GM13977 (cell line): ENCODE measurements around the gene CHMP2A.
A peak's percentile ranks its signal among the peaks of the same experiment; 100 is the strongest.
"Not testable (repeated sequence)": the region's sequence is repeated elsewhere in the genome, so short reads cannot be mapped to it uniquely, and the experiment has no call there.

Source experiments
- DNase-seq: peaks from one replicate; pipeline ENCODE4 v3.0.0; 2012; ENCODE audit warnings: low spot score
- CTCF ChIP-seq: IDR thresholded peaks from 2 replicates; pipeline ENCODE4 v1.5.1; 2012; ENCODE audit warnings: mild to moderate bottlenecking, control low read depth; ENCODE audit not compliant: insufficient read depth; ENCODE audit errors: extremely low read depth, missing control alignments
- in situ Hi-C: fragments of 300-500 bp; cut with MboI; formaldehyde crosslinking; loops from one replicate; pipeline ENCODE4 v1.12.0; 2022; ENCODE audit warnings: low sequenced_read_pairs, low pct_unique_long_range_greater_than_20kb, mixed read lengths, inconsistent platforms; ENCODE audit not compliant: unreplicated experiment

The CHMP2A gene

GRCh38 chr19:58513694-58514563 is 41.0 kb downstream of the CHMP2A start:
- TF ChIP-seq CTCF = peak; percentile 99
- peak; percentile 97 for DNase-seq
- in situ Hi-C loops = no loop called here

DNA sequence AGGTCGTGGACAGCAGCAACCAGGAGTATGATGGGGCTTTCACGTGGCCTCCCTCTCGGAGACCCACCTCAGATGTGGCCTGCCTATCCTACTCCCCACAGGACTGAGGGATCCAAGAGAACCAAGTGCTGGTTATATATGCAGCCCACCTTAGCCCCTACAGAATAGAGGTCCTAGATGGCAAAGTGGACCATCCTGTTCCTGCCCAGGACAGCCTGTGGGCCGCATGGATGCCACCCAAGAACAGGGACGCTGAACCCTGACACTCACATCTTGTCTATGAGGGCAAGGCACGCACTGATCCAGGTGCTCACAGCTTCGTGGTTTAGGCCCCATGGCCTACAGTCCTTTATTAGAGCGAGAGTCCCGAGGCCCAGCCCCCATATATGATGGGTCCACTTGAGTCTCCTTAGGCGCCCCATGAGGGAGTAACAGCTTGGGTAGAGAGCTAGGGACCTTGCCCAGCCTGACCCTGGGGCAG is 41.7 kb downstream of the CHMP2A start:
- in situ Hi-C loops = no loop called here
- TF ChIP-seq CTCF = no peak
- no peak for DNase-seq

DNA sequence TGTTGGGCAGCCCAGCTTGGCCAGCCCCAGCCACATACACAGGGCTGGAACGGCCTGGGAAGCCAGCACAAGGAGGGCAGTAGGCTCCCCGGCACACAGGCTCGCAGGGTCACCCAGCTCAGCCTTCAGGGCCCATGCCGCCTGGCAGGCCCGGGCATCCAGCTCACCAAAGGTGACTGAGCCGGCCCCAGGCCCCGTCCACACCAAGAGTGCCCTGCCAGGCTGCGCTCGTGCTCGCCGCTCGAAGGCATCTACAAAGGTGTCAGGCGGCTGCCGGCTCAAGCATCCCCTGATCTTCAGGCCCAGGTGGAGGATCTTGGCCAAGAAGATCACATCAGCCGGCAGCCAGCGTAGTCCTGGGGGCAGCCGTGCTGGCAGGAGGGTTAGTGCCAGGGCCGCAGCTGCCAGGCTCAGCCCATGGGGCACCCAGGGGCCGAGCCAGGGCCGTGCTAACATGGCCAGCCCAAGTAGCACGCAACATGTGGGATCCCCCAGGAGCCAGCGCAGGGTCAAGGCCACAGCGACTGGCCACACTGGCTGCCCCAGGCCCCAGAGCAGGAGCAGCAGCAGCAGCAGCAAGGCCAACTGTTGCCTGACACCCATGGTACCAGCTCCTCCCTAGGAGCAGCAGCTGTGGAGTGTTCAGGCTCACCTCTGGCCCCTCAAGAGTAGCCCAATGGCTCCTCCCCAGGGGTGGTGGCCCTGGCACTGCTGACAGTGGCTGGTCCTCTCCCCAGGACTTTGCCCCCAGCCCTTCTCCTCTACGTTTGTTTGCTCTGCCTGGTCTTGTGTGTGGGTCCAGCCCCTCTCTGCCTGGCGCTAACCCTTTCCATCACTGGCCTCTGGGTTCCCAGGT is 43.3 kb downstream of the CHMP2A start, which contains the start of gene SLC27A5:
TSS of gene SLC27A5 (minus strand) at position 640 of the 856 bp plus-strand sequence. CDS start at position 603, 37 bp downstream.
- no peak for DNase-seq
- in situ Hi-C loops = no loop called here
- no peak for TF ChIP-seq CTCF

DNA sequence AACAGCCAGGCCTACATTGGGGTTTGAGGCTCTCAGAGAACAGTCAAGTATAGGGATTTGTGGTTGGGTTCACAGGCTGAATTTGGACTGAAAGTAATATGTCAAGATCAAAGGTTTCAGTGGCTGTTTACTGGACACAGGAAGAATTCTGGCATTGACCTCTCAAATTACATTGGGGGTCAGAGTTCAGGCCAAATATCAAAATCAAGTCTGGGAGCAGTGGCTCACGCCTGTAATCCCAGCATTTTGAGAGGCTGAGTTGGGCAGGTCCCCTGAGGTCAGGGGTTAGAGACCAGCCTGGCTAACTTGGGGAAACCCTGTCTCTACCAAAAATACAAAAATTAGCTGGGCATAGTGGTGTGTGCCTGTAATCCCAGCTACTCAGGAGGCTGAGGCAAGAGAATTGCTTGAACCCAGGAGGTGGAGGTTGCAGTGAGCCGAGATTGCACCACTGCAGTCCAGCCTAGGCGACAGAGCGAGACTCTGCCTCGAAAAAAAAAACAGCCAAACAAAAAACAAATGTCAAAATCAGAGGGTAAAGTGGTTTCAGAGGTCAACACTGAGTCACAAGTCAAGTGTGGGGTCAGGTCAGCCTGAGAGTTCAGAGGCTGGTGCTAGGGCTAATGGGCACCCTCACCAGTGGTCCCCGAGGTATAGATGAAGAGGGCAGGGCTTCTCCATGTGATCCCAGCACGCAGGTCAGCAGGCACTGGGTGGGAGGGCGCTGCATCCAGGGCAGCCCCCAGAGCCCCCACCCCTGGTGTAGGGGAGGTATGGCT is 44.6 kb downstream of the CHMP2A start:
- in situ Hi-C loops = no loop called here
- DNase-seq = no peak
- no peak for TF ChIP-seq CTCF

GRCh38 chr19:58509731-58510083 is 45.2 kb downstream of the CHMP2A start:
- no peak for DNase-seq
- no peak for TF ChIP-seq CTCF
- in situ Hi-C loops = no loop called here

GRCh38 chr19:58507602-58508223 is 47.2 kb downstream of the CHMP2A start:
- DNase-seq, in situ Hi-C loops: not testable (repeated sequence)
